ENCODE data around the gene PARVB. TPM values are rescaled to one million over a fixed set of nuclear protein-coding genes. Genes with fewer than 3 reads are reported as not detected.
A peak's percentile ranks its signal among the peaks of the same experiment; 100 is the strongest.

The PARVB gene
- total RNA-seq, 2 donors from 2014 or later, result 43.8 to 86.5 TPM

GRCh38 chr22:44084044-44084772 lies 60.1 kb downstream of the PARVB start:
- Histone ChIP-seq H3K4me3 (no peak overlapping the region), H3K36me3 (no peaks in the 10 kb centered on the region), H3K4me1 (peaks cover 0 to 48% of the 10 kb centered on the region in 2 donors), H3K27me3 (no peaks in the 10 kb centered on the region), H3K27ac (no peak overlapping the region), H3K9me3 (no peaks in the 10 kb centered on the region)
- DNase-seq (ENCODE audit: low spot score), result no peak
- no peak for TF ChIP-seq CTCF (IDR thresholded peaks at IDR 0.05)

- peak; percentile 74 for DNase-seq (ENCODE audit: low spot score)
- Histone ChIP-seq H3K27ac (peak overlapping the region; percentile 55 to 65), H3K4me1 (peaks cover 0 to 58% of the 10 kb centered on the region in 2 donors), H3K27me3 (no peaks in the 10 kb centered on the region), H3K4me3 (no peak overlapping the region), H3K36me3 (no peaks in the 10 kb centered on the region), H3K9me3 (no peaks in the 10 kb centered on the region)
- peak in 1 of 2 donors; percentile 66 for TF ChIP-seq CTCF (IDR thresholded peaks at IDR 0.05)
These were observed 61.7 kb downstream of the PARVB start for GRCh38 chr22:44085743-44086270.

GRCh38 chr22:44086271-44087088 lies 62.4 kb downstream of the PARVB start:
- peaks cover 0 to 51% of the 10 kb centered on the region in 2 donors for H3K4me1 ChIP-seq
- DNase-seq (ENCODE audit: low spot score), result no peak
- no peak for TF ChIP-seq CTCF (IDR thresholded peaks at IDR 0.05)
- no peaks in the 10 kb centered on the region for H3K36me3 ChIP-seq
- no peak overlapping the region for H3K4me3 ChIP-seq
- H3K27ac ChIP-seq, result peak overlapping the region; percentile 55 to 65
- H3K27me3 ChIP-seq, result no peaks in the 10 kb centered on the region
- H3K9me3 ChIP-seq, result no peaks in the 10 kb centered on the region

GRCh38 chr22:44087089-44087430 lies 63.0 kb downstream of the PARVB start:
- H3K4me3 ChIP-seq, result no peak overlapping the region
- H3K27ac ChIP-seq, result peak overlapping the region; percentile 55 to 65
- peaks cover 0 to 46% of the 10 kb centered on the region in 2 donors for H3K4me1 ChIP-seq
- no peak for TF ChIP-seq CTCF (IDR thresholded peaks at IDR 0.05)
- DNase-seq (ENCODE audit: low spot score), result no peak
- no peaks in the 10 kb centered on the region for H3K9me3 ChIP-seq
- H3K36me3 ChIP-seq, result no peaks in the 10 kb centered on the region
- no peaks in the 10 kb centered on the region for H3K27me3 ChIP-seq

GRCh38 chr22:44088976-44089570 lies 65.0 kb downstream of the PARVB start:
- Histone ChIP-seq H3K4me1 (peaks cover 0 to 46% of the 10 kb centered on the region in 2 donors), H3K27ac (no peak overlapping the region)
- no peak for DNase-seq (ENCODE audit: low spot score)

More at GRCh38 chr22:44088976-44089570, 65.0 kb downstream of the PARVB start:
- Histone ChIP-seq H3K27me3 (no peaks in the 10 kb centered on the region), H3K9me3 (no peaks in the 10 kb centered on the region), H3K36me3 (peaks cover 2% of the 10 kb centered on the region), H3K4me3 (no peak overlapping the region)
- TF ChIP-seq CTCF (IDR thresholded peaks at IDR 0.05), result no peak

Data from right atrium auricular region (tissue), 2 donors.